Islet of Langerhans (tissue), 1 donor: ENCODE results near the gene HEXA.

Source experiments
- FAIRE-seq: peaks from one replicate; lab custom pipeline; 2011; peaks lifted over from hg19 to GRCh38; lab: Jason Lieb, UNC

HEXA gene

GRCh38 chr15:72319360-72319984 is 56.3 kb downstream of the HEXA start:
- FAIRE-seq = no peak

GRCh38 chr15:72318408-72318942 is 57.3 kb downstream of the HEXA start:
- FAIRE-seq = no peak

- no peak for FAIRE-seq
These were observed 60.0 kb downstream of the HEXA start for GRCh38 chr15:72315706-72316370.

GRCh38 chr15:72313881-72314280 is 61.9 kb downstream of the HEXA start:
- no peak for FAIRE-seq

- no peak for FAIRE-seq
These were observed 62.4 kb downstream of the HEXA start for GRCh38 chr15:72313448-72313840.

GRCh38 chr15:72312605-72313447 is 63.0 kb downstream of the HEXA start:
- FAIRE-seq = peak; percentile 56

- FAIRE-seq = no peak
These were observed 68.8 kb downstream of the HEXA start for GRCh38 chr15:72307026-72307425.

- FAIRE-seq = no peak
These were observed 69.5 kb downstream of the HEXA start for GRCh38 chr15:72306211-72306785.

GRCh38 chr15:72304596-72304995 is 71.2 kb downstream of the HEXA start:
- FAIRE-seq = no peak

GRCh38 chr15:72302955-72303354 is 72.9 kb downstream of the HEXA start:
- no peak for FAIRE-seq
